ENCODE results near the gene KIAA1143.

KIAA1143 gene

GRCh38 chr3:44802011-44802410 is 40.6 kb upstream of the KIAA1143 start:
- Histone ChIP-seq H3K4me1 (ENCODE audit: low read length) (no peaks in the 10 kb centered on the region), H3K36me3 (replicated peaks; ENCODE audit: insufficient read depth, low read length) (0 out of 2 replicates have a peak, but pooled peaks cover 9% of the 10 kb centered on the region), H4K20me1 (ENCODE audit: insufficient read depth, low read length) (no peaks in the 10 kb centered on the region), H3K9me3 (replicated peaks; ENCODE audit: insufficient read depth, low read length) (no peaks in the 10 kb centered on the region), H3K9ac (ENCODE audit: low read length) (no peak overlapping the region), H2AFZ (ENCODE audit: low read length) (no peak overlapping the region), H3K4me3 (ENCODE audit: low read length) (no peak overlapping the region), H3K79me2 (ENCODE audit: low read length) (no peaks in the 10 kb centered on the region), H3F3A (ENCODE audit: insufficient read depth, low read length) (no peaks in the 10 kb centered on the region), H3K4me2 (ENCODE audit: low read depth, low read length) (no peak overlapping the region), H3K27ac (ENCODE audit: low read length) (no peak overlapping the region), H3K9me2 (replicated peaks; ENCODE audit: insufficient read depth, low read length) (no peaks in the 10 kb centered on the region), H3K27me3 (replicated peaks; ENCODE audit: insufficient read depth, low read length) (no peaks in the 10 kb centered on the region)
- DNase-seq, result no peak
- TF ChIP-seq EZH2phosphoT487 (IDR thresholded peaks at IDR 0.05; ENCODE audit: low read length), result no peak
- TF ChIP-seq EZH2 (optimal IDR thresholded peaks at IDR 0.05; ENCODE audit: low read depth, low read length), result no peak
- TF ChIP-seq, protein P1, sequence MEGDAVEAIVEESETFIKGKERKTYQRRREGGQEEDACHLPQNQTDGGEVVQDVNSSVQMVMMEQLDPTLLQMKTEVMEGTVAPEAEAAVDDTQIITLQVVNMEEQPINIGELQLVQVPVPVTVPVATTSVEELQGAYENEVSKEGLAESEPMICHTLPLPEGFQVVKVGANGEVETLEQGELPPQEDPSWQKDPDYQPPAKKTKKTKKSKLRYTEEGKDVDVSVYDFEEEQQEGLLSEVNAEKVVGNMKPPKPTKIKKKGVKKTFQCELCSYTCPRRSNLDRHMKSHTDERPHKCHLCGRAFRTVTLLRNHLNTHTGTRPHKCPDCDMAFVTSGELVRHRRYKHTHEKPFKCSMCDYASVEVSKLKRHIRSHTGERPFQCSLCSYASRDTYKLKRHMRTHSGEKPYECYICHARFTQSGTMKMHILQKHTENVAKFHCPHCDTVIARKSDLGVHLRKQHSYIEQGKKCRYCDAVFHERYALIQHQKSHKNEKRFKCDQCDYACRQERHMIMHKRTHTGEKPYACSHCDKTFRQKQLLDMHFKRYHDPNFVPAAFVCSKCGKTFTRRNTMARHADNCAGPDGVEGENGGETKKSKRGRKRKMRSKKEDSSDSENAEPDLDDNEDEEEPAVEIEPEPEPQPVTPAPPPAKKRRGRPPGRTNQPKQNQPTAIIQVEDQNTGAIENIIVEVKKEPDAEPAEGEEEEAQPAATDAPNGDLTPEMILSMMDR (IDR thresholded peaks at IDR 0.05; ENCODE audit: low read length), result no peak

DNA sequence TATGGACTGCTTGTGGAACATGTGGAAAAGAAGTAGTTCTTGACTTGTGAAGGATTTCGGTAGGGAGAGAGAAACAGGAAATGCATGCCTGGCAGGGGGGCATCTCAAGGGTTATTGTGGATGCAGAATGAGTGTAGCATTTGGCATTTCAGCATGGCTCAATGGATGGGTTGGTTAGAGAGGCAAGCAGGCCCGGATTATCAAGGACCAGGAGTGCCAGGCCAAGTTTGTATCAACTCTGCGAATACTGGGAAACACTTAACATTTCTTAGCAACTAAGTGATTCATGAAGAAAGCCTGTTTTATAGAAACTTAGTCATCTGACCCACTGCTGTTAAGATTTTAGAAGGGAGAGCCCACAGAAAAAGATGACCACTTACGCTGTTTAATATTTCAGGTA is 33.8 kb upstream of the KIAA1143 start:
- H3K4me3 ChIP-seq (ENCODE audit: low read length), result no peak overlapping the region
- H3K4me2 ChIP-seq (ENCODE audit: low read depth, low read length), result no peak overlapping the region
- no peaks in the 10 kb centered on the region for H3K4me1 ChIP-seq (ENCODE audit: low read length)
- no peak for TF ChIP-seq EZH2 (optimal IDR thresholded peaks at IDR 0.05; ENCODE audit: low read depth, low read length)
- TF ChIP-seq, protein P1 (IDR thresholded peaks at IDR 0.05; ENCODE audit: low read length), result no peak
- TF ChIP-seq EZH2phosphoT487 (IDR thresholded peaks at IDR 0.05; ENCODE audit: low read length), result no peak
- no peak overlapping the region for H2AFZ ChIP-seq (ENCODE audit: low read length)
- H3K36me3 ChIP-seq (replicated peaks; ENCODE audit: insufficient read depth, low read length), result 0 out of 2 replicates have a peak, but pooled peaks cover 3% of the 10 kb centered on the region
- H3K79me2 ChIP-seq (ENCODE audit: low read length), result no peaks in the 10 kb centered on the region
- no peaks in the 10 kb centered on the region for H3F3A ChIP-seq (ENCODE audit: insufficient read depth, low read length)
- no peak for DNase-seq
- no peaks in the 10 kb centered on the region for H3K9me3 ChIP-seq (replicated peaks; ENCODE audit: insufficient read depth, low read length)
- H3K9ac ChIP-seq (ENCODE audit: low read length), result no peak overlapping the region
- H3K27ac ChIP-seq (ENCODE audit: low read length), result no peak overlapping the region
- no peaks in the 10 kb centered on the region for H4K20me1 ChIP-seq (ENCODE audit: insufficient read depth, low read length)
- H3K27me3 ChIP-seq (replicated peaks; ENCODE audit: insufficient read depth, low read length), result no peaks in the 10 kb centered on the region
- H3K9me2 ChIP-seq (replicated peaks; ENCODE audit: insufficient read depth, low read length), result no peaks in the 10 kb centered on the region

- no peaks in the 10 kb centered on the region for H3K4me1 ChIP-seq (ENCODE audit: low read length)
- H3K4me2 ChIP-seq (ENCODE audit: low read depth, low read length), result no peak overlapping the region
- no peaks in the 10 kb centered on the region for H3K79me2 ChIP-seq (ENCODE audit: low read length)
- no peaks in the 10 kb centered on the region for H3F3A ChIP-seq (ENCODE audit: insufficient read depth, low read length)
- no peaks in the 10 kb centered on the region for H3K27me3 ChIP-seq (replicated peaks; ENCODE audit: insufficient read depth, low read length)
- H3K27ac ChIP-seq (ENCODE audit: low read length), result no peak overlapping the region
- no peaks in the 10 kb centered on the region for H4K20me1 ChIP-seq (ENCODE audit: insufficient read depth, low read length)
- H3K9me3 ChIP-seq (replicated peaks; ENCODE audit: insufficient read depth, low read length), result no peaks in the 10 kb centered on the region
- H3K36me3 ChIP-seq (replicated peaks; ENCODE audit: insufficient read depth, low read length), result peaks cover under 1% of the 10 kb centered on the region; the same call in 1 of the 2 replicates
- no peak overlapping the region for H3K4me3 ChIP-seq (ENCODE audit: low read length)
- TF ChIP-seq EZH2phosphoT487 (IDR thresholded peaks at IDR 0.05; ENCODE audit: low read length) (no peak), EZH2 (optimal IDR thresholded peaks at IDR 0.05; ENCODE audit: low read depth, low read length) (no peak)
- TF ChIP-seq, protein P1 (IDR thresholded peaks at IDR 0.05; ENCODE audit: low read length), result no peak
- H3K9ac ChIP-seq (ENCODE audit: low read length), result no peak overlapping the region
- no peak overlapping the region for H2AFZ ChIP-seq (ENCODE audit: low read length)
- no peaks in the 10 kb centered on the region for H3K9me2 ChIP-seq (replicated peaks; ENCODE audit: insufficient read depth, low read length)
- DNase-seq, result no peak
Observed at GRCh38 chr3:44782891-44783290, 21.5 kb upstream of the KIAA1143 start.
